ENCODE results near the gene OR52K2. TPM values are rescaled to one million over a fixed set of nuclear protein-coding genes. Genes with fewer than 3 reads are reported as not detected.

Gene OR52K2
- total and polyA plus RNA-seq, 2 donors (not counting 1 experiment from before 2014, with no cell fraction given), result not detected

- no peak overlapping the region for H2AFZ ChIP-seq (ENCODE audit: low read length)
Observed at GRCh38 chr11:4416816-4417215, 32.3 kb upstream of the OR52K2 start.

GRCh38 chr11:4418403-4418802 lies 30.7 kb upstream of the OR52K2 start:
- Histone ChIP-seq H3K36me3 (ENCODE audit: control insufficient read depth, insufficient read depth, low read length) (no peaks in the 10 kb centered on the region), H3K4me1 (ENCODE audit: control insufficient read depth, extremely low read depth, insufficient read depth, low read length) (no peaks in the 10 kb centered on the region), H3K9me3 (ENCODE audit: control insufficient read depth, insufficient read depth, low read depth, low read length) (no peaks in the 10 kb centered on the region)

More at GRCh38 chr11:4416816-4417215, 32.3 kb upstream of the OR52K2 start:
- TF ChIP-seq CTCF (conservative IDR thresholded peaks at IDR 0.05 in 1 of 2, IDR thresholded peaks at IDR 0.05 in 1 of 2; ENCODE audit: low read depth in 1 of 2, low read length in 2 of 2) (no peak), EZH2 (IDR thresholded peaks at IDR 0.05; ENCODE audit: low read length, missing control alignments) (no peak)
- H3K79me2 ChIP-seq (ENCODE audit: control insufficient read depth, insufficient read depth, low read length), result no peaks in the 10 kb centered on the region
- no peaks in the 10 kb centered on the region for H3K9me3 ChIP-seq (ENCODE audit: control insufficient read depth, insufficient read depth, low read depth, low read length)
- H3K4me3 ChIP-seq (replicated peaks in 1 of 4; ENCODE audit: control extremely low read depth in 1 of 4, insufficient read depth in 1 of 4, low read depth in 3 of 4, low read length in 4 of 4), result no peak overlapping the region
- H3K9ac ChIP-seq (ENCODE audit: insufficient read depth, low read length), result no peak overlapping the region
- no peaks in the 10 kb centered on the region for H3K36me3 ChIP-seq (ENCODE audit: control insufficient read depth, insufficient read depth, low read length)
- no peaks in the 10 kb centered on the region for H4K20me1 ChIP-seq (ENCODE audit: control insufficient read depth, extremely low read depth, insufficient read depth, low read length)
- no peaks in the 10 kb centered on the region for H3K4me1 ChIP-seq (ENCODE audit: control insufficient read depth, extremely low read depth, insufficient read depth, low read length)
- H3K27ac ChIP-seq (ENCODE audit: insufficient read depth, low read length), result no peak overlapping the region
- DNase-seq (ENCODE audit: low read depth in 2 of 2), result no peak
- no peak overlapping the region for H3K4me2 ChIP-seq (ENCODE audit: extremely low read depth, insufficient read depth, low read length)
- no peaks in the 10 kb centered on the region for H3K27me3 ChIP-seq (ENCODE audit: control insufficient read depth, insufficient read depth, low read length)

GRCh38 chr11:4430051-4430450 lies 19.0 kb upstream of the OR52K2 start:
- Histone ChIP-seq H3K27ac (ENCODE audit: insufficient read depth, low read length) (no peak overlapping the region), H3K36me3 (ENCODE audit: control insufficient read depth, insufficient read depth, low read length) (no peaks in the 10 kb centered on the region), H2AFZ (ENCODE audit: low read length) (no peak overlapping the region), H3K9ac (ENCODE audit: insufficient read depth, low read length) (no peak overlapping the region), H3K9me3 (ENCODE audit: control insufficient read depth, insufficient read depth, low read depth, low read length) (no peaks in the 10 kb centered on the region), H4K20me1 (ENCODE audit: control insufficient read depth, extremely low read depth, insufficient read depth, low read length) (no peaks in the 10 kb centered on the region), H3K4me3 (replicated peaks in 1 of 4; ENCODE audit: control extremely low read depth in 1 of 4, insufficient read depth in 1 of 4, low read depth in 3 of 4, low read length in 4 of 4) (no peak overlapping the region), H3K4me1 (ENCODE audit: control insufficient read depth, extremely low read depth, insufficient read depth, low read length) (no peaks in the 10 kb centered on the region), H3K4me2 (ENCODE audit: extremely low read depth, insufficient read depth, low read length) (no peak overlapping the region), H3K79me2 (ENCODE audit: control insufficient read depth, insufficient read depth, low read length) (no peaks in the 10 kb centered on the region), H3K27me3 (ENCODE audit: control insufficient read depth, insufficient read depth, low read length) (no peaks in the 10 kb centered on the region)
- TF ChIP-seq EZH2 (IDR thresholded peaks at IDR 0.05; ENCODE audit: low read length, missing control alignments) (no peak), CTCF (conservative IDR thresholded peaks at IDR 0.05 in 1 of 2, IDR thresholded peaks at IDR 0.05 in 1 of 2; ENCODE audit: low read depth in 1 of 2, low read length in 2 of 2) (no peak)
- no peak for DNase-seq (ENCODE audit: low read depth in 2 of 2)

More at GRCh38 chr11:4418403-4418802, 30.7 kb upstream of the OR52K2 start:
- Histone ChIP-seq H3K4me3 (replicated peaks in 1 of 4; ENCODE audit: control extremely low read depth in 1 of 4, insufficient read depth in 1 of 4, low read depth in 3 of 4, low read length in 4 of 4) (no peak overlapping the region), H3K79me2 (ENCODE audit: control insufficient read depth, insufficient read depth, low read length) (no peaks in the 10 kb centered on the region), H4K20me1 (ENCODE audit: control insufficient read depth, extremely low read depth, insufficient read depth, low read length) (no peaks in the 10 kb centered on the region), H2AFZ (ENCODE audit: low read length) (no peak overlapping the region), H3K9ac (ENCODE audit: insufficient read depth, low read length) (no peak overlapping the region), H3K4me2 (ENCODE audit: extremely low read depth, insufficient read depth, low read length) (no peak overlapping the region), H3K27ac (ENCODE audit: insufficient read depth, low read length) (no peak overlapping the region), H3K27me3 (ENCODE audit: control insufficient read depth, insufficient read depth, low read length) (no peaks in the 10 kb centered on the region)
- no peak for DNase-seq (ENCODE audit: low read depth in 2 of 2)
- TF ChIP-seq CTCF (conservative IDR thresholded peaks at IDR 0.05 in 1 of 2, IDR thresholded peaks at IDR 0.05 in 1 of 2; ENCODE audit: low read depth in 1 of 2, low read length in 2 of 2) (no peak), EZH2 (IDR thresholded peaks at IDR 0.05; ENCODE audit: low read length, missing control alignments) (no peak)

All from fibroblast of lung (primary cell).